Esophagus squamous epithelium (tissue), 5 donors: ENCODE measurements around the gene ASH1L. TPM values are rescaled to one million over a fixed set of nuclear protein-coding genes. Genes with fewer than 3 reads are reported as not detected.

Experiments used
- DNase-seq: peaks from one replicate; lab custom pipeline; 2025; lab: John Stamatoyannopoulos, UW
- H3K27ac ChIP-seq, 4 donors: fragments of 200-600 bp; sonication (generic); one replicate each; pipeline ENCODE4 v1.5.1; 2016 to 2019; ENCODE audit warnings: mild to moderate bottlenecking in 1 of 4
- H3K27me3 ChIP-seq, 4 donors: fragments of 200-600 bp; sonication (generic); 1 replicate in 3 of 4; 2 replicates in 1 of 4; pipeline versions ENCODE4 v1.5.1 to v1.6.0; 2017 to 2021; ENCODE audit warnings: antibody characterized with exemption in 1 of 4
- H3K36me3 ChIP-seq, 3 donors: fragments of 200-600 bp; sonication (generic); one replicate each; pipeline ENCODE4 v1.5.1; 2016 to 2019
- H3K4me1 ChIP-seq, 3 donors: fragments of 200-600 bp; sonication (generic); one replicate each; pipeline ENCODE4 v1.5.1; 2017 to 2019
- H3K4me3 ChIP-seq, 4 donors: fragments of 200-600 bp; sonication (generic); 1 replicate in 3 of 4; 2 replicates in 1 of 4; pipeline ENCODE4 v1.5.1; 2016 to 2019; ENCODE audit warnings: mild to moderate bottlenecking in 2 of 4, moderate library complexity in 1 of 4
- H3K9me3 ChIP-seq, 3 donors: fragments of 200-600 bp; sonication (generic); one replicate each; pipeline ENCODE4 v1.5.1; 2016 to 2019
- POLR2A ChIP-seq, 4 donors: fragments of 450-650 bp; IDR thresholded peaks; one replicate each; pipeline ENCODE4 v1.6.1; 2017; ENCODE audit warnings: antibody characterized with exemption in 4 of 4, mild to moderate bottlenecking in 4 of 4, moderate library complexity in 3 of 4
- WGBS, 2 donors: methylation state at CpG; one replicate each; pipeline ENCODE4 v1.1.5; 2018; 5-methylcytosine and 5-hydroxymethylcytosine counted together
- intact Hi-C: fragments of 100-400 bp; cut with DNase I; formaldehyde crosslinking; loops from one replicate; pipeline ENCODE4 v1.15.0; 2022
- total RNA-seq, 4 donors: library from RNA; depleted of rRNA; stranded (reverse); fragments of >200 nt; gene quantifications; one replicate each; pipeline ENCODE4 v1.1.0, GENCODE V29; 2016
- TF ChIP-seq, protein P1 (sequence below), 6 experiments: fragments of 450-650 bp in 4 of 6; fragments of 200-600 bp in 2 of 6; sonication (generic) in 2 of 6; IDR thresholded peaks; one replicate each; pipeline ENCODE4 v1.5.1; 2016 to 2019; ENCODE audit warnings: antibody characterized with exemption in 6 of 6, mild to moderate bottlenecking in 4 of 6, moderate library complexity in 4 of 6
- donor health status: DM: yes; HTN: yes; CAD: no.

The ASH1L gene
- total RNA-seq, 4 donors from 2014 or later, result 27.6 to 57.4 (median 31.2) TPM

DNA sequence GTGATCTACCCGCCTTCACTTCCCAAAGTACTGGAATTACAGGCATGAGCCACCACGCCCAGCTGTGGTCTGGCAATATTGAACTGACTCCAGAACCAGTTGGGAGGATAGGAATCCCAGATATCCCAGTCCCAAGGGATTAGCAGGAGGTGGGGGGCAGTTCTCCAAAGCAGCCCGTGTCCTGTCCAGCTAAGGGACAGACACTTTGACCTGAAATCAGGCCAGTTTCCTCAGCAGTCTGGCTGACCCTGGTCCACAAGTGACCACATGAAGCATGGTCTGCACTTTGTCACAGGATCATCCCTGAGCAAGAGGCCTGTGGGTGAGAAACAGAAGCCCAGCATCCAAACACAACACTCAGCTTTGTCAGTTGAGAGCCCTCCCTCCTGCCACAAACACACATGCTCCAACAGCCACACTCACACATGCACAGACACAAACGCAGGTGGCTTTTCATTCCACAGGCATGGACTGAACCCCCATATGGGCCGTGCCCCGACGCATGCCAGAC, 256.7 kb downstream of the ASH1L start:
- H3K4me3 ChIP-seq, result no peak overlapping the region
- TF ChIP-seq, protein P1, sequence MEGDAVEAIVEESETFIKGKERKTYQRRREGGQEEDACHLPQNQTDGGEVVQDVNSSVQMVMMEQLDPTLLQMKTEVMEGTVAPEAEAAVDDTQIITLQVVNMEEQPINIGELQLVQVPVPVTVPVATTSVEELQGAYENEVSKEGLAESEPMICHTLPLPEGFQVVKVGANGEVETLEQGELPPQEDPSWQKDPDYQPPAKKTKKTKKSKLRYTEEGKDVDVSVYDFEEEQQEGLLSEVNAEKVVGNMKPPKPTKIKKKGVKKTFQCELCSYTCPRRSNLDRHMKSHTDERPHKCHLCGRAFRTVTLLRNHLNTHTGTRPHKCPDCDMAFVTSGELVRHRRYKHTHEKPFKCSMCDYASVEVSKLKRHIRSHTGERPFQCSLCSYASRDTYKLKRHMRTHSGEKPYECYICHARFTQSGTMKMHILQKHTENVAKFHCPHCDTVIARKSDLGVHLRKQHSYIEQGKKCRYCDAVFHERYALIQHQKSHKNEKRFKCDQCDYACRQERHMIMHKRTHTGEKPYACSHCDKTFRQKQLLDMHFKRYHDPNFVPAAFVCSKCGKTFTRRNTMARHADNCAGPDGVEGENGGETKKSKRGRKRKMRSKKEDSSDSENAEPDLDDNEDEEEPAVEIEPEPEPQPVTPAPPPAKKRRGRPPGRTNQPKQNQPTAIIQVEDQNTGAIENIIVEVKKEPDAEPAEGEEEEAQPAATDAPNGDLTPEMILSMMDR (IDR thresholded peaks at IDR 0.05), result no peak
- no peak for TF ChIP-seq POLR2A (IDR thresholded peaks at IDR 0.05)
- no peaks in the 10 kb centered on the region for H3K9me3 ChIP-seq
- peaks cover 8 to 28% (median 18%) of the 10 kb centered on the region in 3 donors for H3K4me1 ChIP-seq
- no peaks in the 10 kb centered on the region for H3K27me3 ChIP-seq
- no peak overlapping the region for H3K27ac ChIP-seq
- WGBS, 2 donors, result 42 to 58% methylated on average over 4 to 6 of the region's 7 CpGs
- peaks cover 0 to 7% (median 0%) of the 10 kb centered on the region in 3 donors for H3K36me3 ChIP-seq
- intact Hi-C loops, result no loop called here
- DNase-seq, result no peak

DNA sequence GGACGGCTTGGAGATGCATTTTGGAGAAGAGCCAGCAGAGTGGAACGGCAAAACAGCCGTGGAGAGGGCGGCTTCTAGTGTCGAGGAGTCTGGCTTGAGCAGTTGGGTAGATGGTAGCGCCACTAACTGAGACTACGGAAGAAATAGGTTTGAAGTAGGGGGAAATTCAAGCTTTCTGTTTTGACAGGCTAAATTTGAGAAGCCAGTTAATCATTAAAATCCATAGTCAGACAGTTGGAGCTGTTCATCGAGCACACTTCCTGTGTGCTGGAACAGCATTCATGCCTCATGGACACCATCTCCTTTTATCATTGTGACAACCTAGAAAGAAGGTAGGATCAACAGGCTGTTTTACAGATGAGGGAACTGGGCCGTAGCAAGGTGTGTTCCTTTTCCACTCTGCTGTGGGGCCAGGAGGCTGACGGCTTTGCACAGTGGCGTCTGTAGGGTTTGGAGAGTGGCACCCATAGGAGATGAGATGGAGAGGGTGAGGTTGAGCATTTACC, 258.0 kb downstream of the ASH1L start:
- H3K27ac ChIP-seq, result no peak overlapping the region
- TF ChIP-seq POLR2A (IDR thresholded peaks at IDR 0.05), result no peak
- TF ChIP-seq, protein P1 (IDR thresholded peaks at IDR 0.05), result no peak
- no peaks in the 10 kb centered on the region for H3K36me3 ChIP-seq
- 77 to 78% methylated on average over 9 of the region's 11 CpGs for WGBS, 2 donors
- no peak for DNase-seq
- H3K4me1 ChIP-seq, result peaks cover 2 to 15% (median 6%) of the 10 kb centered on the region in 3 donors
- intact Hi-C loops, result no loop called here
- H3K4me3 ChIP-seq, result no peak overlapping the region
- no peaks in the 10 kb centered on the region for H3K9me3 ChIP-seq
- H3K27me3 ChIP-seq, result no peaks in the 10 kb centered on the region

GRCh38 chr1:155301342-155301841, 261.2 kb downstream of the ASH1L start, which contains the start of gene PKLR:
Gene PKLR (minus strand): TSS chr1:155301438. CDS start chr1:155301395, 43 bp downstream.
- Histone ChIP-seq H3K27me3 (peaks cover 0 to 13% (median 0%) of the 10 kb centered on the region in 4 donors), H3K9me3 (no peaks in the 10 kb centered on the region), H3K4me3 (no peak within 1 kb of the TSS), H3K36me3 (no peaks in the 10 kb centered on the region), H3K4me1 (no peaks in the 10 kb centered on the region), H3K27ac (no peak within 1 kb of the TSS)
- no peak for TF ChIP-seq POLR2A (IDR thresholded peaks at IDR 0.05)
- TF ChIP-seq, protein P1 (IDR thresholded peaks at IDR 0.05), result no peak
- DNase-seq, result no peak
- intact Hi-C loops, result no loop called here
- 82 to 92% methylated on average over 5 of the region's 5 CpGs for WGBS, 2 donors

DNA sequence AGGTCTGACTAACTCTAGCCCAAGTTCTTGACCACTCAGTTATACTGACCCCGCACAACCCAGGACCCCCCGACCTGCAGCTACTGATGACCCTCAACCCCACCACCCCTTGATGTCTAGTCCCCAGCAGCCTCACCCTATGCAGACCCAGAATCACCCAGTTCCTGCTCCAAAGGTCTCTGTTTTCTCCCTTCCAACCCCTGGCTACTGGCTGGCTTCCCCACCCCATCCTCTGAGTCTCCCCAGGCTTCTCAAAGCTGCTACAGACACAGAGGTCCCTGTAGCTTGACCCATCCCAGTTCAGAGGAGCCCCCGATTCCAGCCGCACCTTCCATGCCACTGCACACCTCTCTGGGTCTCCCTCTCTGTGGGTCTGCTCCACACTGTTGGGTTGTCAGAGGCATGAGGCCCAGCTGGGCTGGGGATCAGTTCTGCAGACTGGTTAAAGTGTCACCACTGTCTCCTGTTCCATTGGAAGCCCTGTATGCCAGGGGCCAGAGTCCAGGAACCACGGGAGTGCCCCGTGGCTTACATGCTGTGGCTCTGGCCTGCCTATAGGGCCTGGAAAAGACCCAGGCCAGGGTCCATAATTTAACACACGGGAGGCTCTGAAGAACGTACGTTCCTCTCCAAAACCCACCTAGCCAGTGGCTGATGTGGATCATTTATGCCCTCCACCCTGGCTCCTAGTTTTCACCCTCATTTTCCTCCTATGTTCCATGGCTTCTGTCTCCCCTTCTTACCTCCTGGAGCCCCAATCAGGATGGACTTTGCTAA, 261.9 kb downstream of the ASH1L start:
- Histone ChIP-seq H3K9me3 (no peaks in the 10 kb centered on the region), H3K4me3 (no peak overlapping the region), H3K27me3 (peaks cover 0 to 19% (median 2%) of the 10 kb centered on the region in 4 donors), H3K36me3 (no peaks in the 10 kb centered on the region), H3K27ac (no peak overlapping the region), H3K4me1 (peaks cover 0 to 5% (median 3%) of the 10 kb centered on the region in 3 donors)
- 84 to 90% methylated on average over 8 to 9 of the region's 9 CpGs for WGBS, 2 donors
- no peak for DNase-seq
- TF ChIP-seq, protein P1 (IDR thresholded peaks at IDR 0.05), result no peak
- TF ChIP-seq POLR2A (IDR thresholded peaks at IDR 0.05), result no peak
- intact Hi-C loops, result no loop called here

DNA sequence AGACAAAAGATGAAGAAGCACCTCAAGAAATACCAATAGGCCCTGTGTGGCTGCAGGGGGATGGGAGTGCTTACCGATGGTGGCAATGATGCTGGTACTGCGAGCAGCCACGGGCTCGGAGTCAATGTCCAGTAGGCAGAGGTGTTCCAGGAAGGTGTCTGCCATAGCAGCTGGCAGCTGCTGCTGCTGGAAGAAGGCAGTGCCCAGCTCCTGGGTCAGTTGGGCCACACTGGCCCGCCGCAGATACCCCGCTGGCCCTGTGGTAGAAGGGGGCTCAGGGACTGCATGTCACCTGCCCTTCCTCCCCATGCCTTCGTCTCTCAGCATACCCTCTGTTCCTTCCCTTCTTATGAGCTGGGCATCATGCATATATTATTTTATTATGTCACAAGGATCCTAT, 262.6 kb downstream of the ASH1L start:
- no peak for DNase-seq
- intact Hi-C loops, result no loop called here
- Histone ChIP-seq H3K4me1 (peaks cover 5 to 12% (median 10%) of the 10 kb centered on the region in 3 donors), H3K9me3 (no peaks in the 10 kb centered on the region), H3K27ac (no peak overlapping the region), H3K36me3 (no peaks in the 10 kb centered on the region), H3K27me3 (peaks cover 0 to 26% (median 3%) of the 10 kb centered on the region in 4 donors), H3K4me3 (no peak overlapping the region)
- TF ChIP-seq POLR2A (IDR thresholded peaks at IDR 0.05), result no peak
- TF ChIP-seq, protein P1 (IDR thresholded peaks at IDR 0.05), result no peak
- 81 to 91% methylated on average over 8 of the region's 8 CpGs for WGBS, 2 donors
